GM18499 (cell line): Measurements from ENCODE around the gene HS2ST1.
A peak's percentile ranks its signal among the peaks of the same experiment; 100 is the strongest.
"Not testable (repeated sequence)": the region's sequence is repeated elsewhere in the genome, so short reads cannot be mapped to it uniquely, and the experiment has no call there.

Experiments
- ATAC-seq: cut with Tn5 transposase; IDR thresholded peaks from one replicate; pipeline ENCODE4 v1.9.1; 2021; ENCODE audit warnings: moderate number of reproducible peaks; ENCODE audit not compliant: insufficient read depth, unreplicated experiment

The HS2ST1 gene

DNA sequence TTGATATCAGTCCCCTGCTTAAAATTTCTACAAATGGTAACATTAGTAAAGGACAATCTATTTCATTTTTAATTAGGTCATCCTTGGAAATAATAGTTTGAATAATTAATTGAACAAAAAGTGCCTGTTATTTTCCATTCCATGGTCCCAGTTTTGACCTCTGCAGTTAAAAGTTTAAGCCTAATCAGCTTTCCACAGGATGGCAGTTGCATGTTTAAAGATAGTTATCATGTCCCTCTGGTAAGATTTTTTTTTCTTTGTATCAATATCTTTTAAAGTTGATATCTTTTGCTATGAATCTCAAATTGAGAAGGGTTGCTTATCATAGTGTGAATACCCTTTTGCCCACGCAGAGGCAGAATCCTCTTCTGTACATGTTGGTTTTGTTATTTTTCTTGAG lies 90.4 kb downstream of the HS2ST1 start:
- ATAC-seq = no peak

DNA sequence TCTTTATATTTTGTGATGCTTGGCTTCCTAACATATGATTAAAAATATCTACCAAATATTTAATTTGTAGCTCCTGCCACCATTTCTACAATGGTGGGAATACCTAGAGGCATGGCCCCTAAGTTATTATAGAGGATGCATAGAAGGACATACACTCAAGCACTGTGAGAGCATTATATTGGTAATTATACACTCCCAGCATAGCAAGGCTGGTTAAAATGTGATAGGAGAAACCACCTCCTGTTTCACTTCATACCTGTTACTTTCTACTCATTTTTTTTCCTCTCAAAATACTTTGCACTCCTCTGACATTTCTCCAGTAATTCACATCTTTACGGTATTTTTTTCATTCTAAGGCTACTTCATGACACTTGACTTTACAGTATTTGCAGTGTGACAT lies 92.9 kb downstream of the HS2ST1 start:
- no peak for ATAC-seq

DNA sequence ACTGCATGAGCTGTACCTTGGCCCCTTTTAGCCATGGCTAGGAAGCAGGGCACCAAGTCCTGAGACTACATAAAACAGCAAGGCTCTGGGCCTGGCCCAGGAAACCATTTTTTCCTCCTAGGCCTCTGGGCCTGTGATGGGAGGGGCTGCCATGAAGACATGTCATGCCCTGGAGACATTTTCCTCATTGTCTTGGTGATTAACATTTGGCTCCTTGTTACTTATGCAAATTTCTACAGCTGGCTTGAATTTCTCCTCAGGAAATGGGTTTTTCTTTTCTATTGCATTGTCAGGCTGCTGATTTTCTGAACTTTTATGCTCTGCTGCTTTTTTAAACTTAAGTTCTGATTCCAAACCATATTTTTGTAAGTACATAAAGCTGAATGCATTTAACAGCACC lies 99.0 kb downstream of the HS2ST1 start:
- not testable (repeated sequence) for ATAC-seq

DNA sequence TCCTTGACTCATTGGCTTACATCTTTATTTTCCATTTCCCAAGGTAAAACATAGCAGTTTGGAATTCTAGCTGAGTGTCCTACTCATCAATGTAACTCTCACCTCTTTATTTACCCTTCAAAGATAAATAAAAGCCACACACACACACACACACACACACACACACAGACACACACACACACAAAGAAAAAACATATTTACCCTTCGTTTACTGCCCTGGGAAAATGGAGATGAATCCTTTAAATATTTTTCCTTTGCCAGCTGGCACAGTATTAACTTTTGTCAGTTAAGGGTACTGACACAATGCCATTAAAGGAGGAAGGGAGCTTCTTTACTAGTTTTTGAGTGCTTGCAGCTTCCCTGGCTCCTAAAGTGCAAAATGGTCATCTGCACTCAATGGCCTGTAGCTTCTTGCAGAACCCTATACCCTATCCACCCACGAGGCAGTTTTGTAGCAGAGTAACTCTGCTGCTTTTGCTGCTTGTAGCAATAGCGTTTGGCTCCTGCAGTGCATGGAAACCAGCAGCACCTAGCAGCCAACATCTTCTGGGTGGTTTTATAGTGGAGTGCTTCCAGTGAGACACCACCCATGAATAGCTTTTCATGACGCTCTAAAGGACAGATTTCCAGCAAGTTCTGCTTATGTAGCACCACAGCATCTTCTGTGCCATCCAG lies 103.7 kb downstream of the HS2ST1 start:
- no peak for ATAC-seq

DNA sequence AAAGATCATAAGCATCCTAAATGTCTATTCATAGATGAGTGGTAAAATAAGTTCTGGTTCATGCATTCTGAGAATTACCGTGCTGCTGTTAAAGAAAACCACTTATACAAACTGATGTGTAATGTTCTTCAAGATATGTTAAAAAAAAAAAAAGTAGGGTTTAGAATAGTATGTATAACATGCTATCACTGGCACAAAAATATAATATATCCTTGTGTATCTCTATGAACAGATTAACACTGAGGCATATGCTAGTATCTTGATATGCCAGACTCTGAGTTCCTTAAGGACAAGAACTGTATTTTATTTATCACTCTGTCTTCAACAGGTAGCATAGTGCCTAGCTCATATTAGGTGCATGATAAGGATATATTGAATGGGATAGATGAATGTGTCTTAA lies 108.9 kb downstream of the HS2ST1 start:
- ATAC-seq = no peak

DNA sequence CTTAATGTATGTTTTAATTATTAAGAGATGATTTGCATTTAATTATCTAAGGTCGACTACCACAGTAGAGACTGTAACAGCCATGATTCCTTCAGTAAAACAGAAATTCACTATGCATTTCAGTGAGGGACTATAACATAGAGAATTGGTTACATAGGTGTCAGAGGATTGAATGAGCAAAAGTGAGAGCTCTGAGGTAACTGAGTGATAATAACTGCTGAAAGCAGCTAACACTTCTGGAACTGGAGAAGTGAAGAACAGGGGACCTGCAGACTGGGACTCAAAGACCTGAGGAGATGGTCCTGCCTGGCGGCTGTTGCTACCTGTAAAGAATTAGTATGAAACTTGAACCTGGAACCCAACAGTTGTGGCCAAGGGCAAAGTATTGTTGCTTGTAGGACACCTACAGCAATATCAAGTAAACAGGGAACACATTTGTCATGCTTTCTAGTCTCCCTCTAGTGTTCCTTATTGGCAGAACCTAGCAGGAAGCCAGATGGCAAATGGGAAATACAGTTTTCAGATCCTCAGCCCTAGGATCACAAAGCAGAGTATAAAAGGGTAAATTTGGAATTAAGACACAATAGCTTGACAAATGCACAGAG lies 110.6 kb downstream of the HS2ST1 start:
- ATAC-seq = peak; percentile 70

DNA sequence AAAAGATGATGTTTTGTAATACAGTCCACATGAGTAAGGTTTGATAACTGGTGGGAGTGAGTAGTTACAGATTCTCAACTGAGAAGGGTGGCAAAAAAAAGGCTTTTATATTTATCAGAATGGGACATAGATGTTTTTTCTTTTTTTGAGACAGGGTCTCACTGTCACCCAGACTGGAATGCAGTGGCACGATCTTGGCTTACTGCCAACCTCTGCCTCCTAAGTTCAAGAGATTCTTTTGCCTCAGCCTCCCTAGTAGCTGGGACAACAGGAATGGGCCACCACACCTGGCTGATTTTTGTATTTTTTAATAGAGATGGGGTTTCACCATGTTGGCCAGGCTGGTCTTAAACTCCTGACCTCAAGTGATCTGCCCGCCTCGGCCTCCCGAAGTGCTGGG lies 113.1 kb downstream of the HS2ST1 start:
- not testable (repeated sequence) for ATAC-seq

DNA sequence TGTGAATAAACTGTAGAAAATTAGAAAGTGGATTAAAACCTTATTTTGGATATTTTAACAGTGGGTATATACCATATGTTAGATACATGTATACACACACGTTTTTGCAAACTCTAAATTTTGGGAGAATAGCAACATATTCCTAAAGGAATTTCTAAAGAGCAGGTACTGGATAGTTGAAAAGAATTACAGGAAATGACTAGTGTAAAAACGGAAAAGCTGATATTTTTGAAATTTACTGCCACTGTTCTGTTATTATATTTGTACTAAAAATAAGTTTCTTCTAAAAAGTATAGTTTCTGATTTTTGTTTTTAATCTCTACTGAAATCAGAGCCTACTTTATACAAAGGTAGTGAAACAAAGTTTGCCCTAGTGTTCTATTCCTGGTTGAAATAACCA lies 114.1 kb downstream of the HS2ST1 start:
- ATAC-seq = no peak

DNA sequence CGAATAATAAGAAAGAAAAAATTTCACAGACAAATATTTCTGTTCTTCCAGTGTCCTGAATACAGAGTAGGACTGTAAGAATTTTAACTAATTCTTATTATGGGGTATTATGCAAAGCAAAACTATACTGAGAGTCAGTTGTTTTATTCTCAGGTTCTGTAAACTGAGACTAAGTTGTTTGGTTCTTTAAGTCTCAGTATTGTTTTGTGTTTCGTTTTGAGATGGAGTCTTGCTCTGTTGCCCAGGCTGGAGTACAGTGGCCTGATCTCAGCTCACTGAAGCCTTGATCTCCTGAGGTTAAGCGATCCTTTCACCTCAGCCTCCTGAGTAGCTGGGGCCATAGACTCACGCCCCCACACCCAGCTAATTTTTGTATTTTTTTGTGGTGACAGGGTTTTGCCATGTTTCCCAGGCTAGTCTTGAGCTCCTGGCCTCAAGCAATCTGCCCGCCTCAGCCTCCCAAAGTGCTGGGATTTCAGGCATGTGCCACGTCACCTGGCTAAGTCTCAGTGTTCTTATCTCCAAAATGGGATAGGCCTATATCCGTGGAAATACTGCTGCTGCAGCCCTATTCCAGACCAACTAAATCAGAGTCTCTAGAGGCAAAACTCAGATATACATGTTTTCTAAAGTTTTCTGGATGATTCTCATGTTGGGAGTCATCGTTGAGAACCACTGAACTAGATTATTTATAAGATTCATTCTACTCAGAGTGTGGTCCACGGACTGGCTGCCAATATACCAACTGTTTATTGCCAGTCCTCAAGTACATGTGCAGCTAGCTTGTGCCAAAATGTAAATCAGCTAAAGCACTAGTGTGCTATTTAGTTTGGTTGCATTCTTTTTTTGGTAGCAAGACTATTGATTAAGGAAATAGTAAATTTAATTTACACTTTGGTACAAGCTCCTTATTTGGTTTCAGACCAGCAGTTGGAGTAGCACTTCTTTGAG lies 116.6 kb downstream of the HS2ST1 start:
- peak; percentile 75 for ATAC-seq

DNA sequence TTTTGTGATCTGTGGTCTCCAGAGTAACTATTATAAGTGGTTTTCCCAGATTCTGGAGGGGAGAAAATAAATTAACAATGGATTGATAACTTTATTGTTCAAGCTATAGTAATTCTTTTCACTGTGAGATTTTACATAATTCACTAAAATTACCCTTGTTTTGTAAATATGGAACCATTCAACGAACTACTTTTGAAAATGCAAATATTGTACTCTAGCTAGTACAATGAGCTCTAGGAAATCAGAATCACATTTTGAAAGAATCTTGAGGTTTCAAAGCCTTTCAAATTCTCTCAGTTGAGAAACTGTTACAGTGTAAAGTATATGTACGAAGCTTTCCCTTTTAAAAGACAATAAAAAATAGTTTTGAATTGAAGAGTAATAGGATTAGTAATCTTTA lies 119.9 kb downstream of the HS2ST1 start:
- no peak for ATAC-seq

DNA sequence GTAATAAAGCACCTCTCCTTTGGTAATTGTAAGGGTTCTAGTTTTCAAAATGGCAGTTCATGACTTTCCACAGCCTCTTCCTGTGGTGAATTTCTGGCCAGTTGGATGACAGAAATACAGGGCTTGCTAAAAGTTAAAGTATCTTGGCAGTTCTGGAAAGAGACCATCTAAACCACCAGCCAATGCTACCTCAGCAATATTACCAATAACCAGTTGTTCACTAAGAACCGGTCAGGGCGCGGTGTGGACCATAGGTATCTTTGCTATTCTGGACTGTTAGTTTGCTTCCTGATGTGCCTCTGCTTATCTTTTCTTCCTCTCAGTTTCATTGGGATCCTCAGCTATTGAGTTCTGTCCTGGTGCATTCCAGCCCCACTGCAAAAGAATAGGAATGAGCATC lies 124.7 kb downstream of the HS2ST1 start:
- ATAC-seq = no peak

DNA sequence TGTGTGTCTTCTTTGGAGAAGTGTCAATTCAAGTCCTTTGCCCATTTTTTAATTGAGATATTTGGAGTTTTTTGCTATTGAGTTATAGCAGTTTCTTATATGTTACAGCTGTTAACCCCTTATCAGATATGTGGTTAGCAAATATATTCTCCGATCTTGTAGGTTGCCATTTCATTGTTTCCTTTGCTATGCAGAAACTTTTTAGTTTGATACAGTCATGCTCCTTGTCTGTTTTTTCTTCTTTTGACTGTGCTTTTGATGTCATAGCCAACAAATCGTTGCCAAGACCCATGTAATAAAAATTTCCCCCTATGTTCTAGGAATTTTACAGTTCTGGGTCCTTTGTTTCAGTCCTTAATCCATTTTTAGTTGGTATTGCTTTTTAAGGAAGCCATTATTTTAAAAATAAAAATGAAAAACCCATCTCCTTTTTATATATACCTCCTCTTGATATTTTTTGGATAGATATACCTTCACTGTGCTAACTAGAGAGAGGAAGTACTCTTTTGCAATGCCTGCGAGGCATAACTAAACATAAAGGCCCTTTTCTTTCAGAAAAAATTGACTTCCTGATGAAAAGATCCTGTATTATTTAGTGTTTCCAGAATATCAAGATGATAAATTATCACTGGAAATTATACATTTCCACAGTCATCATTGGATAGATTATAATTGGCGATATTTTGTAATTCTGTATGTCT lies 127.8 kb downstream of the HS2ST1 start:
- no peak for ATAC-seq

DNA sequence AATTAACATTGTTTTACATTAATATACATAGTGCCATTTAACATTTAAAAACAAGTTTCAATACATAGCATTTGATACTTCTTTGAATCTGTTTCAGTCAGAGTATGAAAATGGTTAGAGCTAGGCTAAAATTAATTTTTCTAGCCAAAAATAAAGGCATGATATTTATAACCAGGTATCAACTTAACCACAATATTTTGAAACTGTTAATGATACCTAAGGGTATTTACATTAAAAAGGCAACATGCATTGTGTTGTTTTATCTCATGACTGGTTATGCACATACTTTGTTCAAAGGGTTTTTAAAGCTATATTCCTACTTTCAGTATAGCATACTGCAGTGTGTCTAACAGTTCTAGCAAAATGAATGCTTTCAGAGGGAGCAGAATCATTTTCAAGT lies 130.0 kb downstream of the HS2ST1 start:
- peak; percentile 35 for ATAC-seq

DNA sequence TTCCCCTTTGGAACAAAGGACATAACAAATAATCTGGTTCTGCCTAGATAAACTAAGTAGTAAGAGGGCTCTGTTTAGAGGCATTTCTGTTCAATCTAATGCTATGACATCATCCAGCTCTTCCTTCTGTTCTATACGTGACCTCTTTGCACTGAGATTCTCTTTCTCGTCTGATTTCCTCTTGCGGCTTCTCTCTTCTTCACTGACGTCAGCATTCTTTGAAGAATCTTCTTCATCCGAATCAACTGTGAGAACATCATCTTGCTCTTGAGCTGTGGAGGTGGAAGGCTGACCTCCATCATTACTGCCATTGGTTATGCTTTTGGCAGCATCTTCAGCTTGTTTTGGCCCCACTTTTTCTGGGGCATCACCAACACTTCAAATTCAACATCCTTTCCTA lies 130.4 kb downstream of the HS2ST1 start:
- ATAC-seq = peak; percentile 71

DNA sequence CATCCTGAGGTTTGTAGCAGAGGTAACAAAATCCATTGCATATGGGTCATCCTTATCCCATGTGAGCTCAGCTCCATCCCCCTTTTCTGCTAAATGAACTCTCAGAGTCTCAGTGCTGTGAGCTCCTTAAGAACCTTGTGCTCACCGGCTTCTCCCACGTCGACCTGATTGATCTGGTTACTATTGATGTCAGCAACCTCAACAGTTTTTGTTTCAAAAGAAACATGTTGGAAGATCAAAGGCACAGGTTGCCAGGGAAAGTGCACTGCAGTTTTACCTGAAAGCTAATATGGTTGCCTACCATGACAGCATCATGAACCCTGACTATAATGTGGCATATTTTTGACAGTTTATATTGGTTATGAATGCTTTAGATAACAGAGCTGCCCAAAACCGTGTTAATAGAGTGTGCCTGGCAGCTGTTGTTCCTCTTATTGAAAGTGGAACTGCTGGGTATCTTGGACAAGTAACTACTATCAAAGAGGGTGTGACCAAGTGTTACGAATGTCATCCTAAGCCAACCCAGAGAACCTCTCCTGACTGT lies 131.4 kb downstream of the HS2ST1 start:
- no peak for ATAC-seq

DNA sequence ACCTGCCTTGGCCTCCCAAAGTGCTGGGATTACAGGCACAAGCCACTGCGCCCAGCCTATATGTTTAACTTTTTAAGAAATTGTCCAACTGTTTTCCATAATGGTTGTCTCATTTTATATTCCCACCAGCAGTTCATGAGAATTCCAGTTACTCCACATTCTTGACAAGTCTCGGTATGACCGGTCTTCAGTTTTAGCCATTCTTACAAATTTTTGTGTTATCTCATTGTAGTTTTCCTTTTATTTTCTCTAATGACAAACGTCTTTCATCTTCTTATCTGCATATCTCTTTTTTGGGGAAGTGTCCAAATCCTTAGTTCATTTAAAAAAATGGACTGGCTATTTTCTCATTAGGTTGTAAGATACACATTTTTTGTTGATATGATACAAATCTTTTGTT lies 132.5 kb downstream of the HS2ST1 start:
- no peak for ATAC-seq

DNA sequence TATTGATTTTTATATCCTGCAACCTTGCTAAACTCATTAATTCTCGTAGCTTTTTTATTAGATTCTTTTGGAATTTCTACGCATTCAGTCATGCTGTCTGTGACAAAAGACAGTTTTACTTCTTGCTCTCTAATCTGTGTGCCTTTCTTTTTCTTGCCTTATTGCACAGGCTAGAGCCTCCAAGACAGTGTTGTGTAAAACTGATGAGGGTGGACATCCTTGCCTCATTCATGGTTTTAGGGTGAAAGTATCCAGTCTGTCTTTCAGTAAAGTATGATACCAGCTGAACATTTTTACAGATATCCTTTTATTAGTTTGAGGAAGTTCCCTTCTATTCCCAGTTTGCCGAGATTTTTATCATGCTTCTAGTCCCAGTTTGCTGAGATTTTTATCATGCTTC lies 133.8 kb downstream of the HS2ST1 start:
- no peak for ATAC-seq

DNA sequence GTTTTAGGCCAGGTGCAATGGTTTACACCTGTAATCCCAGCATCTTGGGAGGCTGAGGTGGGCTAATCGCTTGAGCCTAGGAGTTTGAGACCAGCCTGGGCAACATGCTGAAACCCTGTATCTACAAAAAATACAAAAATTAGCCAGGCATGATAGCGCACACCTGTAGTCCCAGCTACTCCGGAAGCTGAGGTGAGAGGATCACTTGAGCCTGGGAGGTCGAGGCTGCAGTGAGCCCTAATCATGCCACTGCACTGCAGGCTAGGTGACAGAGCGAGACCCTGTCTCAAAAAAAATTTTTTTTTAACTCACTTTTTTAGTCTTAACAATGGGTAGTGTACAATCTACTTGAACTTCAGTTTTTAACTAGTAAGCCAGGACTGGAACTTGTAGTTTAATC lies 137.5 kb downstream of the HS2ST1 start:
- ATAC-seq = no peak

DNA sequence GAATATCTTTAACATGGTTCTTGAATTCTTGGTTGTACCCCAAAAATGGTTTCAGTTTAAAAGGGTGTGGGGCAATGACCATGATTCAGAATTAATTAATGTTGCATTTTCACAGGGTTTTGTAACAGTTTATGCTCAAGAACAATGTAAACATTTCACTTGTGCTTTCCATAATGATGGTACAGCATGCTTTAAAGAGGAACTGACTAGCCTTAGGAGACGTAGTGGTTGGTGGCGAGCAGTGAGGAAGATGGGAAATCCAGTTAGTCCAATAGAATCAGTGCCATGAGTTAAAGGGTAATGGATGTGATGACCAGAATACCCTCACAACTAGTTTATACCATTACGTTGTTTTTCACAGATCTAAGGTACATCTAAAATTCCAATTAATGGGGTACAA lies 138.0 kb downstream of the HS2ST1 start:
- ATAC-seq = no peak

DNA sequence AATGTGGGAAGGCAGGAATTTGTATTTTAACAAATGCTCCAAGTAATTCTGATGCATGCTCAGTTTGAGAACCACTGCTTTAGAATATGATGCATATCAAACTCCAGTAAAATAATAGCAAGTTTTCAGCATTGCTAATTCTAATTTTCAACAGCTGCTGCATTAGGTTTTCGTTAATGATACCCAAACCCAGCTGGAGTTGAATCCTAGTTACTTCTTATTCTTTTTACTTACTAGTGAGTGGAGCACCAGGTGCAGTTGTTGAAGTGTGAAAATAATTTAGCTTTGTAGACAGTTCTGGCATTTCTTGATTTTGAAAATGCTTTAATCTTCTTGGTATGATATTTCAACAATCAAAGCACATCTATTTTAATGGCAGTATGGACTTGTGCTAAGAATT lies 138.5 kb downstream of the HS2ST1 start:
- no peak for ATAC-seq
